RWPE2 (cell line): ENCODE data around the gene HTRA3.
"Not testable (repeated sequence)": the region's sequence is repeated elsewhere in the genome, so short reads cannot be mapped to it uniquely, and the experiment has no call there.

Source experiments
- ATAC-seq: fragments of 200-7000 bp; cut with Tn5 transposase; 3 replicates; pipeline ENCODE4 v1.9.1; 2021; ENCODE audit warnings: low read depth
- DNase-seq: peaks from one replicate; pipeline ENCODE4 v3.0.0-alpha.2; 2020; ENCODE audit warnings: low spot score
- H3K27ac ChIP-seq: fragments of 450-650 bp; 2 replicates; pipeline ENCODE4 v1.5.1; 2017; ENCODE audit warnings: mild to moderate bottlenecking; ENCODE audit not compliant: poor library complexity, severe bottlenecking
- H3K27me3 ChIP-seq: fragments of 250-450 bp; sonication (Bioruptor Pico); 2 replicates; pipeline ENCODE4 v1.5.1; 2021; ENCODE audit warnings: mild to moderate bottlenecking, moderate library complexity; ENCODE audit not compliant: insufficient read depth, poor library complexity, severe bottlenecking
- H3K36me3 ChIP-seq: fragments of 250-450 bp; sonication (Bioruptor Pico); 2 replicates; pipeline ENCODE4 v1.5.1; 2020; ENCODE audit warnings: low read depth, mild to moderate bottlenecking, moderate library complexity
- H3K4me1 ChIP-seq: fragments of 250-450 bp; sonication (Bioruptor Pico); 2 replicates; pipeline ENCODE4 v1.5.1; 2021; ENCODE audit warnings: mild to moderate bottlenecking, moderate library complexity; ENCODE audit not compliant: insufficient read depth, poor library complexity, severe bottlenecking
- H3K4me3 ChIP-seq: fragments of 250-450 bp; sonication (Bioruptor Pico); 2 replicates; pipeline ENCODE4 v1.5.1; 2021; ENCODE audit warnings: mild to moderate bottlenecking, moderate library complexity; ENCODE audit not compliant: severe bottlenecking
- H3K9me3 ChIP-seq: fragments of 250-450 bp; sonication (Bioruptor Pico); 2 replicates; pipeline ENCODE4 v1.5.1; 2021; ENCODE audit warnings: mild to moderate bottlenecking, moderate library complexity; ENCODE audit not compliant: severe bottlenecking
- CTCF ChIP-seq: fragments of 450-650 bp; IDR thresholded peaks from one replicate; pipeline ENCODE4 v1.5.1; 2017; ENCODE audit warnings: mild to moderate bottlenecking, moderate library complexity; ENCODE audit not compliant: poor library complexity, severe bottlenecking

HTRA3 gene

GRCh38 chr4:8334786-8335460 is 65.4 kb downstream of the HTRA3 start:
- ATAC-seq: no peak

GRCh38 chr4:8335848-8336247 is 66.3 kb downstream of the HTRA3 start:
- peaks cover 12% of the 10 kb centered on the region for H3K4me1 ChIP-seq
- H3K9me3 ChIP-seq: peaks cover 4% of the 10 kb centered on the region
- no peaks in the 10 kb centered on the region for H3K27me3 ChIP-seq
- no peak overlapping the region for H3K4me3 ChIP-seq
- TF ChIP-seq CTCF: no peak
- ATAC-seq (no peak), DNase-seq (no peak)
- H3K27ac ChIP-seq: peak overlapping the region; percentile 63
- H3K36me3 ChIP-seq: no peaks in the 10 kb centered on the region

More at GRCh38 chr4:8334786-8335460, 65.4 kb downstream of the HTRA3 start:
- H3K27me3 ChIP-seq: no peaks in the 10 kb centered on the region
- H3K36me3 ChIP-seq: no peaks in the 10 kb centered on the region
- no peak overlapping the region for H3K27ac ChIP-seq
- peaks cover 12% of the 10 kb centered on the region for H3K4me1 ChIP-seq
- no peak overlapping the region for H3K4me3 ChIP-seq
- H3K9me3 ChIP-seq: peaks cover 4% of the 10 kb centered on the region
- peak; percentile 41 for DNase-seq
- TF ChIP-seq CTCF: no peak

GRCh38 chr4:8336412-8337075 is 67.0 kb downstream of the HTRA3 start:
- DNase-seq (no peak), ATAC-seq (peak; percentile 97)
- Histone ChIP-seq H3K9me3 (peaks cover 4% of the 10 kb centered on the region), H3K4me3 (no peak overlapping the region), H3K27ac (peak overlapping the region; percentile 63), H3K4me1 (peaks cover 12% of the 10 kb centered on the region), H3K27me3 (no peaks in the 10 kb centered on the region), H3K36me3 (no peaks in the 10 kb centered on the region)
- no peak for TF ChIP-seq CTCF

GRCh38 chr4:8338351-8338961 is 68.9 kb downstream of the HTRA3 start:
- TF ChIP-seq CTCF: no peak
- DNase-seq: no peak
- H3K4me3 ChIP-seq: no peak overlapping the region
- H3K27me3 ChIP-seq: no peaks in the 10 kb centered on the region
- peaks cover 12% of the 10 kb centered on the region for H3K4me1 ChIP-seq
- peaks cover 4% of the 10 kb centered on the region for H3K9me3 ChIP-seq
- H3K27ac ChIP-seq: no peak overlapping the region
- H3K36me3 ChIP-seq: no peaks in the 10 kb centered on the region
- ATAC-seq: no peak

- Histone ChIP-seq H3K4me1 (peaks cover 12% of the 10 kb centered on the region), H3K27ac (no peak overlapping the region), H3K4me3 (no peak overlapping the region), H3K9me3 (peaks cover under 1% of the 10 kb centered on the region), H3K27me3 (no peaks in the 10 kb centered on the region), H3K36me3 (no peaks in the 10 kb centered on the region)
- ATAC-seq (no peak), DNase-seq (no peak)
- no peak for TF ChIP-seq CTCF
These were observed 71.3 kb downstream of the HTRA3 start for GRCh38 chr4:8340781-8341241.

- not testable (repeated sequence) for H3K9me3 ChIP-seq, ATAC-seq, H3K36me3 ChIP-seq, H3K4me3 ChIP-seq, DNase-seq, H3K27ac ChIP-seq, H3K27me3 ChIP-seq
- peaks cover 11% of the 10 kb centered on the region for H3K4me1 ChIP-seq
These were observed 71.7 kb downstream of the HTRA3 start for GRCh38 chr4:8341281-8341680.
